Mesendoderm (in vitro differentiated cells): ENCODE results near the gene CATSPERD.

Source experiments
- DNase-seq: peaks from one replicate; pipeline ENCODE4 v3.0.0; 2013
- H2AK5ac ChIP-seq: 2 replicates; pipeline ENCODE4 v1.6.1; 2013; ENCODE audit warnings: low read length, inconsistent platforms
- H2BK120ac ChIP-seq: 2 replicates; pipeline ENCODE4 v1.6.1; 2013; ENCODE audit warnings: low read depth, mild to moderate bottlenecking, low read length, moderate library complexity, mixed read lengths
- H2BK15ac ChIP-seq: replicated peaks from 2 replicates; pipeline ENCODE4 v1.6.1; 2013; ENCODE audit warnings: low read depth, mild to moderate bottlenecking, moderate library complexity
- H2BK5ac ChIP-seq: 2 replicates; pipeline ENCODE4 v1.6.1; 2013; ENCODE audit warnings: low read length, inconsistent platforms
- H3K18ac ChIP-seq: 2 replicates; pipeline ENCODE4 v1.6.1; 2013; ENCODE audit warnings: mild to moderate bottlenecking, low read length, mixed read lengths
- H3K23ac ChIP-seq: one replicate; pipeline ENCODE4 v1.6.1; 2013; ENCODE audit warnings: low read length
- H3K27ac ChIP-seq: 2 replicates; pipeline ENCODE4 v1.5.1; 2013; ENCODE audit warnings: low read depth, mild to moderate bottlenecking, inconsistent platforms, low read length, moderate library complexity
- H3K27me3 ChIP-seq: 2 replicates; pipeline ENCODE4 v1.6.1; 2013; ENCODE audit warnings: low read length, control low read depth, mild to moderate bottlenecking, inconsistent platforms; ENCODE audit not compliant: insufficient read depth, poor library complexity
- H3K36me3 ChIP-seq: 2 replicates; pipeline ENCODE4 v1.6.1; 2013; ENCODE audit warnings: low read length, inconsistent platforms; ENCODE audit not compliant: control insufficient read depth, insufficient read depth
- H3K4ac ChIP-seq: one replicate; pipeline ENCODE4 v1.6.1; 2013; ENCODE audit warnings: low read depth, mild to moderate bottlenecking, low read length, moderate library complexity
- H3K4me1 ChIP-seq: 2 replicates; pipeline ENCODE4 v1.6.1; 2013; ENCODE audit warnings: low read depth, low read length, inconsistent platforms; ENCODE audit not compliant: control insufficient read depth
- H3K4me2 ChIP-seq: 2 replicates; pipeline ENCODE4 v1.6.1; 2013; ENCODE audit warnings: low read length
- H3K4me3 ChIP-seq: 2 replicates; pipeline ENCODE4 v1.5.1; 2013; ENCODE audit warnings: mild to moderate bottlenecking, low read length
- H3K56ac ChIP-seq: one replicate; pipeline ENCODE4 v1.6.1; 2013; ENCODE audit warnings: low read length
- H3K79me1 ChIP-seq: 2 replicates; pipeline ENCODE4 v1.6.1; 2013; ENCODE audit warnings: low read length, inconsistent platforms
- H3K79me2 ChIP-seq: 2 replicates; pipeline ENCODE4 v1.6.1; 2013; ENCODE audit warnings: mild to moderate bottlenecking, low read length; ENCODE audit not compliant: control insufficient read depth, insufficient read depth
- H3K9ac ChIP-seq: 2 replicates; pipeline ENCODE4 v1.6.1; 2013; ENCODE audit warnings: low read length, inconsistent platforms
- H4K5ac ChIP-seq: one replicate; pipeline ENCODE4 v1.6.1; 2013; ENCODE audit warnings: low read length
- H4K8ac ChIP-seq: one replicate; pipeline ENCODE4 v1.6.1; 2013; ENCODE audit warnings: low read depth, mild to moderate bottlenecking, control low read depth, low read length, moderate library complexity
- WGBS: extraction: QIAGEN DNeasy Blood & Tissue Kit; methylation state at CpG from one replicate; pipeline ENCODE4 v1.1.7; 2013; ENCODE audit warnings: low lambda C conversion rate, missing lambda C conversion rate; ENCODE audit not compliant: insufficient coverage; ENCODE audit errors: extremely low coverage; 5-methylcytosine and 5-hydroxymethylcytosine counted together

Gene CATSPERD

GRCh38 chr19:5683177-5683886 is 37.1 kb upstream of the CATSPERD start:
- Histone ChIP-seq H2AK5ac (no peak overlapping the region), H3K56ac (no peak overlapping the region), H3K4ac (no peak overlapping the region), H2BK15ac (no peak overlapping the region), H3K18ac (no peak overlapping the region), H3K36me3 (no peaks in the 10 kb centered on the region), H3K79me2 (no peaks in the 10 kb centered on the region), H3K4me2 (no peak overlapping the region), H3K4me1 (no peaks in the 10 kb centered on the region), H3K27me3 (no peaks in the 10 kb centered on the region), H2BK5ac (no peak overlapping the region), H3K79me1 (no peaks in the 10 kb centered on the region), H4K5ac (no peak overlapping the region), H2BK120ac (no peak overlapping the region), H3K9ac (no peak overlapping the region), H4K8ac (no peak overlapping the region), H3K4me3 (no peak overlapping the region), H3K27ac (no peak overlapping the region), H3K23ac (no peak overlapping the region)
- DNase-seq: no peak
- no CpG with 5 or more reads among the region's 10 CpGs for WGBS

GRCh38 chr19:5684694-5685430 is 35.6 kb upstream of the CATSPERD start:
- Histone ChIP-seq H3K23ac (no peak overlapping the region), H3K27me3 (no peaks in the 10 kb centered on the region), H3K56ac (no peak overlapping the region), H3K4ac (no peak overlapping the region), H4K5ac (no peak overlapping the region), H3K79me1 (no peaks in the 10 kb centered on the region), H2BK5ac (no peak overlapping the region), H3K79me2 (no peaks in the 10 kb centered on the region), H3K4me1 (no peaks in the 10 kb centered on the region), H2BK15ac (no peak overlapping the region), H2AK5ac (no peak overlapping the region), H3K4me2 (no peak overlapping the region), H3K18ac (no peak overlapping the region), H2BK120ac (no peak overlapping the region), H3K4me3 (no peak overlapping the region), H3K27ac (no peak overlapping the region), H3K36me3 (no peaks in the 10 kb centered on the region), H4K8ac (no peak overlapping the region), H3K9ac (no peak overlapping the region)
- WGBS: no CpG with 5 or more reads among the region's 22 CpGs
- DNase-seq: no peak

GRCh38 chr19:5686326-5686646 is 34.2 kb upstream of the CATSPERD start:
- Histone ChIP-seq H3K4ac (no peak overlapping the region), H3K4me3 (no peak overlapping the region), H2AK5ac (no peak overlapping the region), H3K79me2 (peaks cover 12% of the 10 kb centered on the region), H3K18ac (no peak overlapping the region), H3K56ac (peak overlapping the region; percentile 30), H2BK120ac (no peak overlapping the region), H4K8ac (no peak overlapping the region), H3K79me1 (no peaks in the 10 kb centered on the region), H3K27ac (no peak overlapping the region), H2BK5ac (no peak overlapping the region), H2BK15ac (no peak overlapping the region), H3K9ac (no peak overlapping the region), H3K4me2 (no peak overlapping the region), H3K27me3 (no peaks in the 10 kb centered on the region), H3K36me3 (no peaks in the 10 kb centered on the region), H3K4me1 (no peaks in the 10 kb centered on the region), H4K5ac (no peak overlapping the region), H3K23ac (no peak overlapping the region)
- DNase-seq: no peak
- no CpG with 5 or more reads among the region's 16 CpGs for WGBS

GRCh38 chr19:5686647-5687359 is 33.6 kb upstream of the CATSPERD start:
- Histone ChIP-seq H4K8ac (no peak overlapping the region), H3K4me3 (peak overlapping the region; percentile 48), H3K27me3 (no peaks in the 10 kb centered on the region), H3K36me3 (peaks cover 1% of the 10 kb centered on the region), H2BK5ac (no peak overlapping the region), H3K18ac (no peak overlapping the region), H3K4ac (no peak overlapping the region), H2BK15ac (no peak overlapping the region), H3K79me2 (peaks cover 17% of the 10 kb centered on the region), H2AK5ac (no peak overlapping the region), H3K4me1 (no peaks in the 10 kb centered on the region), H3K23ac (no peak overlapping the region), H2BK120ac (no peak overlapping the region), H3K79me1 (no peaks in the 10 kb centered on the region), H3K56ac (peak overlapping the region; percentile 87), H3K4me2 (peak overlapping the region; percentile 64), H3K9ac (peak overlapping the region; percentile 67), H4K5ac (no peak overlapping the region), H3K27ac (no peak overlapping the region)
- peak; percentile 96 for DNase-seq
- WGBS: no CpG with 5 or more reads among the region's 59 CpGs

GRCh38 chr19:5687360-5688198 is 32.9 kb upstream of the CATSPERD start:
- H4K5ac ChIP-seq: no peak overlapping the region
- no peak overlapping the region for H2AK5ac ChIP-seq
- H2BK15ac ChIP-seq: no peak overlapping the region
- no peak overlapping the region for H3K4me3 ChIP-seq
- peaks cover 6% of the 10 kb centered on the region for H3K36me3 ChIP-seq
- H3K79me2 ChIP-seq: peaks cover 25% of the 10 kb centered on the region
- no peak for DNase-seq
- peak overlapping the region; percentile 43 for H3K9ac ChIP-seq
- no peaks in the 10 kb centered on the region for H3K4me1 ChIP-seq
- H4K8ac ChIP-seq: no peak overlapping the region
- no peak overlapping the region for H3K23ac ChIP-seq
- peak overlapping the region; percentile 21 for H3K4me2 ChIP-seq
- WGBS: no CpG with 5 or more reads among the region's 76 CpGs
- no peak overlapping the region for H3K18ac ChIP-seq
- H2BK120ac ChIP-seq: no peak overlapping the region
- H3K79me1 ChIP-seq: peaks cover 7% of the 10 kb centered on the region
- H3K27me3 ChIP-seq: no peaks in the 10 kb centered on the region
- H3K4ac ChIP-seq: no peak overlapping the region
- H2BK5ac ChIP-seq: no peak overlapping the region
- peak overlapping the region; percentile 71 for H3K56ac ChIP-seq
- no peak overlapping the region for H3K27ac ChIP-seq
